ENCODE measurements around the gene TBC1D17. TPM values are rescaled to one million over a fixed set of nuclear protein-coding genes. Genes with fewer than 3 reads are reported as not detected.

Gene TBC1D17
- total RNA-seq, 1 experiment from 2014 or later: 12.2 TPM

DNA sequence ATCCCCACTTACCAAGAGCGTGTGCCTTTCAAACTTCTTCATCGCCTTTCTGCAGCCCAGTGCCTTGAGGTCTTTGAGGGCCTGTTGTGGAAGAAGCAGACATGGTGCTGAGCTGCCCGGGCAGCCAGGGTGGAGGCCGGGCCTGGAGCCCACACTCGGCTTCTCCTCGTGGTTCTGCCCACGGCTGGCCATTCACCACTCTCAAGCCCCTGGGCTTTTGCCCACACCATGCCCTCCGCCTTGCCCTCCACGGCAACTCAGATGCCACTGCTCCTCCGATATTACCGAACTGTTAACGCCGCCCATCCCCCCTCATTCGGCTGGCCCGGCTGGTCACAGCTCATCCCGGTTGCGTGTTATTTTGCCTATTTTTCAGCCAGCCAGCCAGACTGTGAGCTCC is 13.9 kb downstream of the TBC1D17 start:
- DNase-seq (ENCODE audit: low read depth): no peak

- no peak for DNase-seq (ENCODE audit: low read depth)
Measured at GRCh38 chr19:49892716-49893115, 15.2 kb downstream of the TBC1D17 start.

- DNase-seq (ENCODE audit: low read depth): no peak
Measured at GRCh38 chr19:49894011-49894664, 16.6 kb downstream of the TBC1D17 start.

GRCh38 chr19:49894879-49895565 is 17.5 kb downstream of the TBC1D17 start:
- no peak for DNase-seq (ENCODE audit: low read depth)

- no peak for DNase-seq (ENCODE audit: low read depth)
Measured at GRCh38 chr19:49895566-49896297, 18.2 kb downstream of the TBC1D17 start.

DNA sequence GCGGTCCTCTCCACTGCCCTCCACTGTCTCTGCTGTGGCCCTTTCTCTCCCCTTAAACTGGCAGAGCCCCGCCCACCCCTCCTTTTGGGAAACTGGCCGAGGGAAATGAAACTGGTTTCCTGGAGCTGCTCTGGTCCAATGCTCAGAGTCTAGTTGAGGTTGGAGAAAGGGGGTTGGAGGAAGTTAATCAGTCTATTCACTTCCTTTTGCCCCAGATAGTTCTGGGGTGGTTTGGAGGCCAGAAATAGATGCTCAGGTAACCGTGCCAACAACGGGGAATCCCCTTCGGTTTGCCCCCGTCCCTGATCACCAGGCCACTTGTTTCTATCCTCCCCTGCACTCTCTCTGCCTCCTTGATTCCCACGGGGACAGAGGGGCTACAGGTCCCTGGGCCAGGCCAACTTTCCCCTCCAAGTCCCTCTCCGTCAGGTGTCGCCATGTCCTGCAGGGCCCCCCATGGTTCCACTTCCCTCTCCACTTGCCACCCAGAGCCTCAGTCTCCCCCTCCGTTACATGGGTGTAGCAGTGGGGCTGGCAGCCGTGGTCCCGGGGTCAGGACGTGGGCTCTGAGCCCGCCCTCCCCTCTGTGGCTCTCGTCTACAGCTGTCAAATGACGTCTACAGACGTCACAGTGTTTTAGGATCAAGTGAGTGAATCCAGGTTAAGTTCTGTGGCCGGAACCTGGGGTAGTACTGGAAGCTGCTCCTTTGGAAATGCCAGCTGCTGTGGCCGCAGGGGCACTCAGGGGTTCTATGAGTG is 19.5 kb downstream of the TBC1D17 start, which contains the start of gene IL4I1:
IL4I1 (minus strand) TSS at position 25 of the 759 bp plus-strand sequence. CDS start 727 bp downstream, outside the sequence.
- peak; percentile 74 for DNase-seq (ENCODE audit: low read depth)

GRCh38 chr19:49904136-49904535 is 26.6 kb downstream of the TBC1D17 start:
- no peak for DNase-seq (ENCODE audit: low read depth)

DNA sequence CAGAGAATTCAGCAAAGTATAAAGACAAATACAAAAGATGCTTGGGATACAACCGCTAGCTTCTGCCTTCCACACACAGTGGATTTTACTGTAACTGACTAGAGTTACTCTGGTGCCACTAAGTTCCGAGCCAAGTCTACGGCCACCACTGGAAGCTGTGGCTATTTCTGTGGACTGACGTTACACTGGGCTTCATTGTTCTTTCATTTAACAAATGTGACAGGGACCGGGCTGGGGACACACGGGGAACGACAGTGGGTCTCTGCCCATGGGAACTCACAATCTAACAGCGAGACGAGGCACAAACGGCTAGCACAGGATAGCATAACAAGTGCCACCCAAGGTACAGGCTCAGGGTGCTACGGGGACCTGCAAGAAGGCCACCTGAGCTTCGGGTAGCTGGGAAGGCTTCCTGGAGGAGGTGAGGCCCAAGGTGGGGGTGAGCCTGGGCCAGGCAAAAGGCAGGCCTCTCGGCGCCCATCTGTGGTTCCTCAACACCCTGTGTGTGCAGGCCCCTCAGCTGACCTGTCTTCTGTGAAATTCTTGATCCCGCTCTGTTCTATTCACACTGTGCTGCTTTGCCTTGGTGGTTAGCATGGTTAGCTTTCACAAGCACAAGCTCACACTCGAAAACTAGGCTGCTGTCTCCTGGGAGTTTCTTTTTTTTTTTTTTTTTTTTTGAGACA is 29.5 kb downstream of the TBC1D17 start:
- no peak for DNase-seq (ENCODE audit: low read depth)

DNA sequence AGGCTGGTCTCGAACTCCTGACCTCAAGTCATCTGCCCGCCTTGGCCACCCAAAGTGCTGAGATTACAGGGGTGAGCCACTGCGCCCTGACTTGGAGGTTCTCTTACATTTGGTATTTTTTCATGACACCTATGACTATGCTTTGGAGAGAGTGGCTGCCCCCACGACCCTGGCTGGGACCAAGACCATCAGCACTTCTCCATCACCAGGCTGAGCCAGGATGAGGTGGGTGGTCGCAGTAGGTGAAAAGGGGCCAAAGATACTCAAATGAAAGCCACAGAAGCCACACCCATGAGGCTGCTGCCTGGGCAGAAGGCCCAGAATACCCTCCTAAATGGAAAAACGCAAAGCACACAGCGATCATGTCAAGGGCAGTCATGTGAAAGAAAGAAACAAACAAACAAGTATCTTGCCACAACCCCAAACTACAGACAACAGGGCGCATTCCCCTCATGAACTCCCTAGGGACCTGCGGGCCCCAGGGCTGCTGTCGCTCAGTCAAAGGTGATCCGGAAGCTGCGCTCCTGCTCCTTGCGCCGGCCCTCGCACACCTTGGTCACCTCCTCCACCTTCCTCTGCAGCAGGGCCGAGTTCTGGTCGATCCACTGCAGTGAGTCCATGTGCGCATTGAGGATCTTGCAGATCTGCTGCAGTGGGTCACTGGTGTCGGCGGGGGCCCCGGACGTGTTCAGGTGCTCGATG is 30.4 kb downstream of the TBC1D17 start:
- DNase-seq (ENCODE audit: low read depth): no peak

- DNase-seq (ENCODE audit: low read depth): no peak
Measured at GRCh38 chr19:49908480-49909420, 31.2 kb downstream of the TBC1D17 start.

DNA sequence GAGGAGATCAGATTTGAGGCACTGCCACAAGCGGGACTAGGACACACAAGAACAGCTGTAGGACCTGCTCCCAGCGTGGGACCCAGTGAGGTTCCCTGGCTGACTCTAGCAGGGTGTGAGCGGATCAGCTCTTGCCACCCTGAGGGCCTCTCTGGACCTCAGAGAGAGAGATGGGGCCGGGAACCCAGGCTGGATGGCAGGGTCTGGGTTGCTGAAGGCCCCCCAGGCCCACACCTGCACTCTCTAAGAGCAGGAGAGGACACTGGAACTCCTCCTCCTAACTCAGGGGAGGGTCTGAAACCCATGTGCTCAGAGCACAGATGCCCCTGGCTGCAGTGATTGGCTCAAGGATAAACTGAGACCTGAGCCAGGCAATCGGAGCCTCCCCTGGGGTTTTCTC is 32.7 kb downstream of the TBC1D17 start:
- DNase-seq (ENCODE audit: low read depth): no peak

DNA sequence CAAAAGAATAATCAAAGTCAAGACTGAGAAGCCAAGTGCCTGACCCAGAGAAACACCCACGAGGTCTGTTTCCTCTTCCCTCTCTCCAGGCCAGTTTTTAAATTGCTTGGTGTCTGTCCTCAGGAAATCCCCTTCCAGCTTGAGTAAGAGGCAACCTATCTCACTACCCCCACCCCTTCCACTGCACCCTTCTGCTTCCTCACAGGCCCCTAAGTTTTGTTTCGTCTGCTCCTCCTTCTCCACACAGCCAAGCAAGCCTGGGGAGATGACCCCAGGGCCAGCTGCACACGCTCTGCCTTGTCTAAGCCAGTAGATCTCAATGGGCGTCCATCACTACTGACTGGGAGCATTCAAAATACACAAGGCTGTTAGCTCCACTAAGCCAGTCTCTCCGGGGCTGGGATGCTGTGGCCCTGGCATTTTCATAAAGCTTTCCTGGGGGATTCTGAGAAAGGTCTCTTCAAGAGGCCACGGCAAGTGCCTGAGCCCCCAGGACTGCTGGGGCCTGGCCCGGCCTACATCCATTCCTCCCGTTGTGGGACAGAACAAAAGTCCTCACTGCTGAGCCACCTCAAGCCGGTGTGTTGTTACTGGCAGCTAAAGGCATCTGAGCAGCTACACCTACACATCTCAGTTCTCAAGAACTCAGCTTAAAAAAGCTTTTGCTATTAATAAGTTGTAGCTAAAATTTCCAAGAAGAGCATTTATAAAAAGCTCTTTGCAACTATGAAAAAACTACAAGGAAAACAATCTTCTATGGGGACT is 34.1 kb downstream of the TBC1D17 start:
- DNase-seq (ENCODE audit: low read depth): no peak

GRCh38 chr19:49912965-49913685 is 35.6 kb downstream of the TBC1D17 start:
- DNase-seq (ENCODE audit: low read depth): no peak

DNA sequence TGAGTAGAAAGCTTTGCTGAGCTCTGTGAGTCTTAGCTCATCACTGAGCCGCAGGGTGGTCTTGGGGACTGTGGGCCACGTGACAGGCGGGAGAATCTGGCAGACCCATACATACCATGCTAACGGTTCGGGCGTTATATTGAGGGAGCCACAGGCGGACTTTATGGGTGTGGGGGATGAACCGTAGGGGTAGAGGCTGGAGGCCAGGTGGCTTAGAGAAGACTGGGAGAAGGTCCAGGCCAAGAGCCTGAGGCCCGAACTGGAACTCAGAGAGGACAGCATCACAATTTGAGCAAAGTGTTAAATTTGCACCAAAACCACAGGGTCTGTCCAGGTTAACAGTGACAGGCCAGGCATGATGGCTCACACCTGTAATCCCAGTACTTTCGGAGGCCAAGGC is 36.2 kb downstream of the TBC1D17 start:
- DNase-seq (ENCODE audit: low read depth): no peak

DNA sequence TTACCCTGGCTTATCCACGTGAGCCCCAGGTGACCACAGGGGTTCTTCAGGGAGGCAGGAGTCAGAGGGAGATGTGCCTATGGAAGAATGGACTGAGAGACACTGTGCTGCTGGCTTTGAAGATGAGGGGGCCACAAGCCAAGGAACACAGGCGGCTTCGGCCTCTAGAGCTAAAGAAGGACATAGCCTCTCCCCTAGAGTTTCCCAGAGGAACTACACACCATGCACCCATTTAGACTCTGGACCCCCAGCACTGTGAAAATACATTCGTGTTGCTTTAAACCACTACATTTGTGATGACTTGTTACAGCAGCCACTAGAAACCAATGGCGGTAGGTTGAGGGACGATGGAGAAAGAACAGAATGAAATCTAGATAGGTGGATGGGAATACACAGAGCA is 37.8 kb downstream of the TBC1D17 start:
- no peak for DNase-seq (ENCODE audit: low read depth)

- no peak for DNase-seq (ENCODE audit: low read depth)
Measured at GRCh38 chr19:49916839-49917733, 39.6 kb downstream of the TBC1D17 start.

DNA sequence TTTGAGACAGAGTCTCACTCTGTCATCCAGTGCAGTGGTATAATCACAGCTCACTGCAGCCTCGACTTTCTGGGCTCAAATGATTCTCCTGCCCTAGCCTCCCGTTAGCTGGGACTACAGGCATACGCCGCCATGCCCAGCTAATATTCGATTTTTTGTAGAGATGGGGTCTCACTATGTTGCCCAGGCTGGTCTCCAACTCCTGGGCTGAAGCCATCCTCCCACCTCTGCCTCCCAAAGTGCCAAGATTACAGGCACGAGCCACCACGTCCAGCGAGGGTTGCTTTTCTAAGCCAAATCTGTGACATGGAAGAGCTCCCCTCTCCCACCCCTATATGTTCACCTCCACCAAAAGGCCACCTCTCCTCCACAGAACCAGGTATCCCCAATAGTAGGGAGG is 40.6 kb downstream of the TBC1D17 start:
- DNase-seq (ENCODE audit: low read depth): no peak
